ENCODE results near the gene GPX5.
"Not testable (repeated sequence)": the region's sequence is repeated elsewhere in the genome, so short reads cannot be mapped to it uniquely, and the experiment has no call there.

GRCh38 chr6:28512387-28512786 is 13.3 kb upstream of the GPX5 start:
- not testable (repeated sequence) for TF ChIP-seq POLR2AphosphoS5 (IDR thresholded peaks at IDR 0.05); CTCF (IDR thresholded peaks at IDR 0.05; ENCODE audit: poor library complexity, severe bottlenecking); TAF1 (IDR thresholded peaks at IDR 0.05; ENCODE audit: low read depth); REST (IDR thresholded peaks at IDR 0.05; ENCODE audit: borderline replicate concordance)

Data from neural cell (in vitro differentiated cells).